B cell (primary cell): ENCODE data around the gene ALKBH2. TPM values are rescaled to one million over a fixed set of nuclear protein-coding genes. Genes with fewer than 3 reads are reported as not detected.
A peak's percentile ranks its signal among the peaks of the same experiment; 100 is the strongest.

Experiments used
- ATAC-seq: fragments of 200-7000 bp; cut with Tn5 transposase; one replicate; pipeline ENCODE4 v1.10.0; 2021; ENCODE audit warnings: low read depth, mild to moderate bottlenecking, moderate number of reproducible peaks, moderate library complexity
- CTCF ChIA-PET: fragments of 350-600 bp; sonication (Branson Sonifier 250); formaldehyde crosslinking; loops from one replicate; lab custom pipeline; 2021; ENCODE audit warnings: antibody characterized with exemption, inconsistent platforms; lab: Charles Lee
- POLR2A ChIA-PET: fragments of 350-600 bp; sonication (Branson Sonifier 250); formaldehyde crosslinking; loops from one replicate; lab custom pipeline; 2021; ENCODE audit warnings: antibody characterized with exemption; lab: Charles Lee
- DNase-seq: peaks from one replicate; pipeline ENCODE4 v3.0.0; 2013
- H2AFZ ChIP-seq: 2 replicates; pipeline ENCODE4 v1.6.1; 2012; ENCODE audit warnings: mild to moderate bottlenecking, low read depth, low read length; ENCODE audit not compliant: insufficient read depth, poor library complexity, severe bottlenecking
- H3K27ac ChIP-seq, 2 donors: 1 replicate in 1 of 2; 2 replicates in 1 of 2; pipeline ENCODE4 v1.5.1; 2012 to 2013; ENCODE audit warnings: low read length in 2 of 2, mild to moderate bottlenecking in 2 of 2, moderate library complexity in 1 of 2
- H3K27me3 ChIP-seq, 4 experiments: fragments of 200-600 bp in 1 of 4; sonication (generic) in 1 of 4; replicated peaks in 1 of 4; 1 replicate in 2 of 4; 2 replicates in 2 of 4; pipeline versions ENCODE4 v1.6.1 to v1.7.0; 2013 to 2016; ENCODE audit warnings: low read length in 3 of 4, mild to moderate bottlenecking in 2 of 4, mixed read lengths in 1 of 4, moderate library complexity in 1 of 4; ENCODE audit not compliant: insufficient read depth in 4 of 4, control insufficient read depth in 3 of 4; ENCODE audit errors: control extremely low read depth in 1 of 4
- H3K36me3 ChIP-seq, 2 experiments: replicated peaks in 1 of 2; 1 replicate in 1 of 2; 2 replicates in 1 of 2; pipeline versions ENCODE4 v1.6.1 to v1.7.1; 2013; ENCODE audit warnings: low read length in 1 of 2; ENCODE audit not compliant: insufficient read depth in 2 of 2, control insufficient read depth in 1 of 2; ENCODE audit errors: control extremely low read depth in 1 of 2, extremely low read depth in 1 of 2
- H3K4me1 ChIP-seq, 2 donors: fragments of 200-600 bp in 1 of 2; sonication (generic) in 1 of 2; 1 replicate in 1 of 2; 2 replicates in 1 of 2; pipeline versions ENCODE4 v1.5.1 to v1.6.1; 2013 to 2017; ENCODE audit warnings: low read length in 2 of 2; ENCODE audit not compliant: control insufficient read depth in 2 of 2, insufficient read depth in 2 of 2
- H3K4me2 ChIP-seq: replicated peaks from 2 replicates; pipeline ENCODE3; 2012; ENCODE audit warnings: mild to moderate bottlenecking, low read depth, low read length; ENCODE audit not compliant: poor library complexity, severe bottlenecking
- H3K4me3 ChIP-seq, 5 experiments: fragments of 200-600 bp in 1 of 5; sonication (generic) in 1 of 5; 1 replicate in 3 of 5; 2 replicates in 2 of 5; pipeline versions ENCODE4 v1.5.1 to v1.7.0; 2011 to 2016; ENCODE audit warnings: low read length in 4 of 5, mild to moderate bottlenecking in 4 of 5, low read depth in 2 of 5, control low read depth in 1 of 5, moderate library complexity in 1 of 5; ENCODE audit not compliant: insufficient read depth in 1 of 5; ENCODE audit errors: control extremely low read depth in 1 of 5, extremely low read depth in 1 of 5
- H3K79me2 ChIP-seq: fragments of 200-600 bp; sonication (generic); one replicate; pipeline ENCODE4 v1.6.0; 2016; ENCODE audit warnings: low read length; ENCODE audit not compliant: control insufficient read depth, insufficient read depth
- H3K9ac ChIP-seq: fragments of 200-600 bp; sonication (generic); 2 replicates; pipeline ENCODE4 v1.6.1; 2017; ENCODE audit warnings: mild to moderate bottlenecking, low read length, moderate library complexity
- H3K9me3 ChIP-seq, 3 donors: one replicate each; pipeline versions ENCODE4 v1.6.1 to v1.7.1; 2013; ENCODE audit warnings: low read length in 2 of 3; ENCODE audit not compliant: control insufficient read depth in 2 of 3, insufficient read depth in 1 of 3; ENCODE audit errors: control extremely low read depth in 1 of 3
- H4K20me1 ChIP-seq: 2 replicates; pipeline ENCODE4 v1.6.0; 2012; ENCODE audit warnings: mild to moderate bottlenecking, low read length; ENCODE audit not compliant: insufficient read depth, control insufficient read depth, poor library complexity, severe bottlenecking
- H3K27ac Mint-ChIP-seq: one replicate; pipeline ENCODE4 v1.8.0; 2021; ENCODE audit warnings: mixed read lengths
- H3K27me3 Mint-ChIP-seq: one replicate; pipeline ENCODE4 v1.8.0; 2021; ENCODE audit warnings: mixed read lengths
- H3K4me1 Mint-ChIP-seq: one replicate; pipeline ENCODE4 v1.8.0; 2021; ENCODE audit warnings: mixed read lengths
- H3K4me3 Mint-ChIP-seq: one replicate; pipeline ENCODE4 v1.8.0; 2021; ENCODE audit warnings: mixed read lengths
- H3K9me3 Mint-ChIP-seq: one replicate; pipeline ENCODE4 v1.8.0; 2022; ENCODE audit warnings: mixed read lengths; ENCODE audit not compliant: insufficient read depth
- CTCF ChIP-seq: fragments of 200-600 bp; IDR thresholded peaks from one replicate; pipeline ENCODE4 v1.8.0; 2022; ENCODE audit warnings: antibody characterized with exemption, mild to moderate bottlenecking
- EZH2 ChIP-seq: IDR thresholded peaks from 2 replicates; pipeline ENCODE4 v1.6.1; 2012; ENCODE audit warnings: borderline replicate concordance, low read depth, mild to moderate bottlenecking, moderate library complexity, low read length; ENCODE audit not compliant: insufficient read depth, poor library complexity, severe bottlenecking
- WGBS: methylation state at CpG from one replicate; pipeline ENCODE4 v1.1.5; 2013; ENCODE audit warnings: missing lambda C conversion rate; ENCODE audit not compliant: insufficient coverage; 5-methylcytosine and 5-hydroxymethylcytosine counted together
- intact Hi-C: fragments of 100-400 bp; cut with micrococcal nuclease; formaldehyde crosslinking; loops from one replicate; pipeline ENCODE4 v1.10.0; 2022
- polyA plus RNA-seq: library from polyadenylated mRNA; depleted of rRNA; stranded (reverse); fragments of >200 nt; gene quantifications from 2 replicates; pipeline ENCODE4 v1.2.3, GENCODE V29; 2012
- total RNA-seq, 2 donors: library from RNA; stranded (reverse); fragments of 120-200 nt in 1 of 2; gene quantifications; 1 replicate in 1 of 2; 2 replicates in 1 of 2; pipeline versions ENCODE4 v1.2.3 to v1.2.4, GENCODE V29; 2013 to 2022

Gene ALKBH2
- total and polyA plus RNA-seq, 2 donors (not counting 1 experiment from before 2014, with no cell fraction given) = 14.6 TPM

GRCh38 chr12:109112720-109113465 lies 19.6 kb upstream of the ALKBH2 start:
- H3K4me1 Mint-ChIP-seq = peaks cover 10% of the 10 kb centered on the region
- WGBS = 85% methylated on average over 4 of the region's 11 CpGs
- no peaks in the 10 kb centered on the region for H3K9me3 ChIP-seq
- H3K4me3 Mint-ChIP-seq = no peak overlapping the region
- no peak overlapping the region for H3K27ac Mint-ChIP-seq
- no peak overlapping the region for H3K4me2 ChIP-seq
- no peaks in the 10 kb centered on the region for H4K20me1 ChIP-seq
- no peaks in the 10 kb centered on the region for H3K27me3 ChIP-seq
- H2AFZ ChIP-seq = no peak overlapping the region
- no peak for ATAC-seq
- H3K4me3 ChIP-seq = no peak overlapping the region
- H3K9me3 Mint-ChIP-seq = no peaks in the 10 kb centered on the region
- peaks cover 0 to 3% of the 10 kb centered on the region in 2 donors for H3K4me1 ChIP-seq
- no peaks in the 10 kb centered on the region for H3K79me2 ChIP-seq
- H3K27me3 Mint-ChIP-seq = no peaks in the 10 kb centered on the region
- intact Hi-C loops = loop anchor here (1.0 to 2.0 kb wide), 2 partner anchors 15 to 280 kb away; no protein-coding TSS in a partner anchor
- no peak overlapping the region for H3K9ac ChIP-seq
- H3K36me3 ChIP-seq = peaks cover 0 to 3% of the 10 kb centered on the region in 2 experiments
- no peak overlapping the region for H3K27ac ChIP-seq
- ChIA-PET POLR2A (no interaction called here), CTCF (interaction anchor here (0.5 to 4.0 kb wide), 18 partner anchors 9 to 283 kb away, joined by 3 to 25 read pairs (median 6); partner anchors contain the start of genes ALKBH2 and USP30)
- DNase-seq = no peak
- TF ChIP-seq EZH2 = no peak
- no peak for TF ChIP-seq CTCF

- no peaks in the 10 kb centered on the region for H3K79me2 ChIP-seq
- peak overlapping the region; percentile 76 for H3K4me2 ChIP-seq
- peak overlapping the region; percentile 83 for H2AFZ ChIP-seq
- no peaks in the 10 kb centered on the region for H3K9me3 Mint-ChIP-seq
- DNase-seq (peak; percentile 61), ATAC-seq (peak; percentile 85)
- no peak for TF ChIP-seq CTCF
- no peaks in the 10 kb centered on the region for H4K20me1 ChIP-seq
- H3K27me3 ChIP-seq = no peaks in the 10 kb centered on the region
- peak overlapping the region in 4 of 5 experiments; percentile 50 to 62 (median 58) for H3K4me3 ChIP-seq
- peaks cover 0 to 11% of the 10 kb centered on the region in 2 experiments for H3K36me3 ChIP-seq
- peaks cover 0 to 3% of the 10 kb centered on the region in 2 donors for H3K4me1 ChIP-seq
- peak overlapping the region; percentile 67 for H3K9ac ChIP-seq
- peak overlapping the region; percentile 81 for H3K4me3 Mint-ChIP-seq
- ChIA-PET CTCF (interaction anchor here (1.0 to 4.0 kb wide), 12 partner anchors 11 to 283 kb away, joined by 3 to 25 read pairs (median 4); no protein-coding TSS in a partner anchor), POLR2A (no interaction called here)
- peak overlapping the region; percentile 73 for H3K27ac Mint-ChIP-seq
- H3K27ac ChIP-seq = peak overlapping the region in 1 of 2 donors; percentile 59
- intact Hi-C loops = loop anchor here (1.0 kb wide), 1 partner anchor 18 kb away; the partner anchor contains the start of gene ALKBH2
- WGBS = 15% methylated on average over 24 of the region's 28 CpGs
- H3K4me1 Mint-ChIP-seq = peaks cover 10% of the 10 kb centered on the region
- no peaks in the 10 kb centered on the region for H3K27me3 Mint-ChIP-seq
- H3K9me3 ChIP-seq = no peaks in the 10 kb centered on the region
Observed at GRCh38 chr12:109110988-109111495, 17.8 kb upstream of the ALKBH2 start.
